ENCODE data around the gene AKAP17A. TPM values are rescaled to one million over a fixed set of nuclear protein-coding genes. Genes with fewer than 3 reads are reported as not detected.
"Not testable (repeated sequence)": the region's sequence is repeated elsewhere in the genome, so short reads cannot be mapped to it uniquely, and the experiment has no call there.

The AKAP17A gene
- polyA plus RNA-seq, 1 experiment = 10.2 TPM

DNA sequence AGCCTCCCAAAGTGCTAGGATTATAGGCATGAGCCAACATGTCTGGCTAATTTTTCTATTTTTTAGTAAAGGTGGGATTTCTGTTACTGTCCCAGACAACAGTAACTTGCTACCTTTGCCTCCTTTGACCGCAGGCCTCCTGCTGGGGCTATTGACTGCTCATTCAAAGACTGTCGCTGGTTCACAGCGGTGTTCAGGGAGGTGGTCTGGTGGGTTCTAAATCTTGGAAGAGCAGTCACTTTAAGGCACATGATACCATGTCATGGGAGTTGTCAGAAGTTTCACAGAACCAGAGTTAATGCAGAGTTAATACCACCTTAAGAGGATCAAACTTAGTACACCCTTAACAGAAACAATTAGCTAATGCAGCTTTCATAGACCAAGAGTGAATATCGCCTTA, 27.3 kb downstream of the AKAP17A start:
- Histone ChIP-seq H3K9me3 (ENCODE audit: control insufficient read depth, insufficient read depth, low read length) (peaks cover 18% of the 10 kb centered on the region), H3K4me3 (ENCODE audit: low read depth, low read length) (no peak overlapping the region), H3K27me3 (ENCODE audit: control insufficient read depth, insufficient read depth, low read length) (no peaks in the 10 kb centered on the region), H3K27ac (ENCODE audit: low read depth, low read length) (no peak overlapping the region)
- TF ChIP-seq, protein P1, sequence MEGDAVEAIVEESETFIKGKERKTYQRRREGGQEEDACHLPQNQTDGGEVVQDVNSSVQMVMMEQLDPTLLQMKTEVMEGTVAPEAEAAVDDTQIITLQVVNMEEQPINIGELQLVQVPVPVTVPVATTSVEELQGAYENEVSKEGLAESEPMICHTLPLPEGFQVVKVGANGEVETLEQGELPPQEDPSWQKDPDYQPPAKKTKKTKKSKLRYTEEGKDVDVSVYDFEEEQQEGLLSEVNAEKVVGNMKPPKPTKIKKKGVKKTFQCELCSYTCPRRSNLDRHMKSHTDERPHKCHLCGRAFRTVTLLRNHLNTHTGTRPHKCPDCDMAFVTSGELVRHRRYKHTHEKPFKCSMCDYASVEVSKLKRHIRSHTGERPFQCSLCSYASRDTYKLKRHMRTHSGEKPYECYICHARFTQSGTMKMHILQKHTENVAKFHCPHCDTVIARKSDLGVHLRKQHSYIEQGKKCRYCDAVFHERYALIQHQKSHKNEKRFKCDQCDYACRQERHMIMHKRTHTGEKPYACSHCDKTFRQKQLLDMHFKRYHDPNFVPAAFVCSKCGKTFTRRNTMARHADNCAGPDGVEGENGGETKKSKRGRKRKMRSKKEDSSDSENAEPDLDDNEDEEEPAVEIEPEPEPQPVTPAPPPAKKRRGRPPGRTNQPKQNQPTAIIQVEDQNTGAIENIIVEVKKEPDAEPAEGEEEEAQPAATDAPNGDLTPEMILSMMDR (IDR thresholded peaks at IDR 0.05; ENCODE audit: low read depth, low read length) = no peak
- ChIA-PET POLR2A (no interaction called here), CTCF (no interaction called here)
- no peak for DNase-seq (ENCODE audit: low read depth, low spot score)

DNA sequence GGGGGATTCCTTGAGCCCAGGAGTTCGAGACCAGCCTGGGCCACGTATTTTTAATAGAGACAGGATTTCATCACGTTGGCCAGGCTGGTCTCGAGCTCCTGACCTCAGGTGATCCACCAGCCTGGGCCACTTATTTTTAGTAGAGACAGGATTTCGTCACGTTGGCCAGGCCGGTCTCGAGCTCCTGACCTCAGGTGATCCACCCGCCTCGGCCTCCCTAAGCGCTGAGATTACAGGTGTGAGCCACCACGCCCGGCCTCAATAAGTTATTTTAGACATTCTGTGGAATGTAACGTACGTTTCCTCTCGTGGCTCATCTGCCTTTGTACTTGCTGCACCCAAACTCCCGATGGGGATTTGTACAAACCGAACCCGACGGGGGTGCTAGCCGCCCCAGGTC, 32.3 kb downstream of the AKAP17A start:
- TF ChIP-seq, protein P1 (IDR thresholded peaks at IDR 0.05; ENCODE audit: low read depth, low read length) = no peak
- no peak for DNase-seq (ENCODE audit: low read depth, low spot score)
- Histone ChIP-seq H3K9me3 (ENCODE audit: control insufficient read depth, insufficient read depth, low read length) (peaks cover 20% of the 10 kb centered on the region), H3K27me3 (ENCODE audit: control insufficient read depth, insufficient read depth, low read length) (no peaks in the 10 kb centered on the region), H3K27ac (ENCODE audit: low read depth, low read length) (no peak overlapping the region), H3K4me3 (ENCODE audit: low read depth, low read length) (no peak overlapping the region)
- ChIA-PET POLR2A (no interaction called here), CTCF (no interaction called here)

DNA sequence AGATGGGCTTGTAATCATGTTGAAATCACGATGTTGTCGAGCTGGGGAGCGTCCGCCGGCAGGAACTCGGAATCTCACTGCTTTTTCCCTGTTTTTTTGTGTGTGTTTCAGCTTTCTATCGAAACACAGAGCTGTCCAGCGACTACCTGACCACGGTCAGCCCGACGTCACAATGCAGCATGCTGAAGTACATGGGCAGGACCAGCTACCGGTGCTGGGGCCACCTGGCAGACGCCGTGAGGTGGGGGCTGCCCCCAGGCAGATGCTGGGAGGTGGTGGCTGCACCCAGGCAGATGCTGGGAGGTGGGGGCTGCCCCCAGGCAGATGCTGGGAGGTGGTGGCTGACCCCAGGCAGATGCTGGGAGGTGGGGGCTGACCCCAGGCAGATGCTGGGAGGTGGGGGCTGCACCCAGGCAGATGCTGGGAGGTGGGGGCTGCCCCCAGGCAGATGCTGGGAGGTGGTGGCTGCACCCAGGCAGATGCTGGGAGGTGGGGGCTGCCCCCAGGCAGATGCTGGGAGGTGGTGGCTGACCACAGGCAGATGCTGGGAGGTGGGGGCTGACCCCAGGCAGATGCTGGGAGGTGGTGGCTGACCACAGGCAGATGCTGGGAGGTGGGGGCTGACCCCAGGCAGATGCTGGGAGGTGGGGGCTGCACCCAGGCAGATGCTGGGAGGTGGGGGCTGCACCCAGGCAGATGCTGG, 32.9 kb downstream of the AKAP17A start:
- H3K27ac ChIP-seq (ENCODE audit: low read depth, low read length); H3K4me3 ChIP-seq (ENCODE audit: low read depth, low read length); CTCF ChIA-PET; H3K27me3 ChIP-seq (ENCODE audit: control insufficient read depth, insufficient read depth, low read length); DNase-seq (ENCODE audit: low read depth, low spot score); POLR2A ChIA-PET: not testable (repeated sequence)
- H3K9me3 ChIP-seq (ENCODE audit: control insufficient read depth, insufficient read depth, low read length) = peaks cover 18% of the 10 kb centered on the region

DNA sequence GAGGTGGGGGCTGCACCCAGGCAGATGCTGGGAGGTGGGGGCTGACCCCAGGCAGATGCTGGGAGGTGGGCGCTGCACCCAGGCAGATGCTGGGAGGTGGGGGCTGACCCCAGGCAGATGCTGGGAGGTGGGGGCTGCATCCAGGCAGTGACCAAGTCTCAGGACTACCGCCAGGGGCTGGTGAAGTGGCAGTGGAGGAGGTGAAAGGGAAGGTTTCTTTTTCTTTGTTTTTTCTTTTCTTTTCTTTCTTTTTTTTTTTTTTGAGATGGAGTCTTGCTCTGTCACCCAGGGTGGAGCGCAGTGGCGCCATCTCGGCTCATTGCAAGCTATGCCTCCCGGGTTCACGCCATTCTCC, 33.4 kb downstream of the AKAP17A start:
- POLR2A ChIA-PET = not testable (repeated sequence)

DNA sequence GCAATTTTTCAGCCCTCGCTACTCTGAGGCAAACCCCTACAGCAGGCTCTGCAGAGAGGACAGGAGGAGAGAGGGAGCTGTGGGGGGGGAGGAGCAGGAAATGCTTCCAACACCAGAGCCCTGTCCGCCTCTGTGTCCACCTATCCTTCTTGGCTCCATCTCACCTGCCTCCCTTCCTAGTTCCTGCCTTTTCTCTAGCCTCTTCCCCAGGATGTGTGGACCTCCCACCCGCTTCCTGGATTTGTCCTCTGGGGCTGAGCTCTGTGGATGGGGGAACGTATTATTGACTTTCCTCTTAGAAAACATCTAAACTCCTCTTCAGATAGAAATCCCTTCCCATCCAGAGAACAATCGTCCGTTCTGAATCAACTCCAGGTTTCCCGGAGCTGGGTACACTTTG, 37.8 kb downstream of the AKAP17A start:
- TF ChIP-seq, protein P1 (IDR thresholded peaks at IDR 0.05; ENCODE audit: low read depth, low read length) = no peak
- DNase-seq (ENCODE audit: low read depth, low spot score) = no peak
- H3K27me3 ChIP-seq (ENCODE audit: control insufficient read depth, insufficient read depth, low read length) = no peaks in the 10 kb centered on the region
- no peak overlapping the region for H3K27ac ChIP-seq (ENCODE audit: low read depth, low read length)
- ChIA-PET CTCF (no interaction called here), POLR2A (no interaction called here)
- peaks cover 22% of the 10 kb centered on the region for H3K9me3 ChIP-seq (ENCODE audit: control insufficient read depth, insufficient read depth, low read length)
- H3K4me3 ChIP-seq (ENCODE audit: low read depth, low read length) = no peak overlapping the region

More for the DNA sequence above, 33.4 kb downstream of the AKAP17A start:
- peaks cover 18% of the 10 kb centered on the region for H3K9me3 ChIP-seq (ENCODE audit: control insufficient read depth, insufficient read depth, low read length)
- H3K27ac ChIP-seq (ENCODE audit: low read depth, low read length); H3K27me3 ChIP-seq (ENCODE audit: control insufficient read depth, insufficient read depth, low read length); DNase-seq (ENCODE audit: low read depth, low spot score); H3K4me3 ChIP-seq (ENCODE audit: low read depth, low read length); CTCF ChIA-PET: not testable (repeated sequence)

DNA sequence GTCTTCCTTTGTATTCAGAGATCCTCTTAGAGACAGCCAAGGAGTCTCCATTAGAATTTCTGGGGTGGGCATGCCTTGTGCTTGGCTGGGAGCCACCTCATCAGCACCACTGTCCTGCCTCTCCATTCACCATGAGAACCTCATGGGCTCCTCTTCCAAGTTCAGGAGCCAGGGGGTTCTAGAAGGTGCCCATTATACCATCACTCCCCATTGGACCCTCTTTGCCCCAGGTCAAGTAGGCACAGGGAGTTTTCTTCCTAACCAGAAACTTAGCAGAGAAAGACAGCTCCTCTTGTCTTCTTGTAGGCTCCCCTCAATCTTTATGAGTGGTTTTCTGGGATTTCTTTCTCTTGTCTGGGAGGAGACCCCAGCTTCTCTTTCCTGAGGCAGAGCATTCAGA, 54.6 kb downstream of the AKAP17A start:
- POLR2A ChIA-PET = no interaction called here
- TF ChIP-seq, protein P1 (IDR thresholded peaks at IDR 0.05; ENCODE audit: low read depth, low read length) = no peak
- CTCF ChIA-PET = no interaction called here
- Histone ChIP-seq H3K27ac (ENCODE audit: low read depth, low read length) (no peak overlapping the region), H3K9me3 (ENCODE audit: control insufficient read depth, insufficient read depth, low read length) (peaks cover 10% of the 10 kb centered on the region; the same call in 1 of the 2 replicates), H3K4me3 (ENCODE audit: low read depth, low read length) (no peak overlapping the region), H3K27me3 (ENCODE audit: control insufficient read depth, insufficient read depth, low read length) (no peaks in the 10 kb centered on the region)
- no peak for DNase-seq (ENCODE audit: low read depth, low spot score)
